ENCODE data around the gene TTN.
"Not testable (repeated sequence)": the region's sequence is repeated elsewhere in the genome, so short reads cannot be mapped to it uniquely, and the experiment has no call there.

TTN gene

DNA sequence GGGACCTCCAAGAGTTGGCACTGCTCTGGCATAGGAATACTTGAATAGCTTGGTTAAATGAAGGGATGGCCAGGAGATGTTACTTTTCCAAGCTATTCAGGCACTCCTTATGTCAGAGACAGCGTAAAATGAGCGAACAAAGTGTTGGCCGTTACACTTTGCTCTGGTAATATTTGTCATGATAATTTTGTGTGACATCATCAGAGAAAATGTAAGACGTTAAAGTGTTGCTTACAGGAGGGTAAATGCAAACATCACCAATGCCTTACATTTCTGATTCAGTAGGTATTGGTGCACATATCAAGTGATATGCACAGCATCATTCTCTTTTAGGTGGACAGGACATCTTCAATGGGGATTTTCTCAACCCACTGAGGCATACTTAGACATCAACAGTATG is 281.0 kb downstream of the TTN start:
- DNase-seq: no peak

DNA sequence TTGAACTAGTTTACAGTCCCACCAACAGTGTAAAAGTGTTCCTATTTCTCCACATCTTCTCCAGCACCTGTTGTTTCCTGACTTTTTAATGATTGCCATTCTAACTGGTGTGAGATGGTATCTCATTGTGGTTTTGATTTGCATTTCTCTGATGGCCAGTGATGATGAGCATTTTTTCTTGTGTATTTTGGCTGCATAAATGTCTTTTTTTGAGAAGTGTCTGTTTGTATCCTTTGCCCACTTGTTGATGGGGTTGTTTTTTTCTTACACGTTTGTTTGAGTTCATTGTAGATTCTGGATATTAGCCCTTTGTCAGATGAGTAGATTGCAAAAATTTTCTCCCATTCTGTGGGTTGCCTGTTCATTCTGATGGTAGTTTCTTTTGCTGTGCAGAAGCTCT is 281.8 kb downstream of the TTN start:
- not testable (repeated sequence) for DNase-seq

DNA sequence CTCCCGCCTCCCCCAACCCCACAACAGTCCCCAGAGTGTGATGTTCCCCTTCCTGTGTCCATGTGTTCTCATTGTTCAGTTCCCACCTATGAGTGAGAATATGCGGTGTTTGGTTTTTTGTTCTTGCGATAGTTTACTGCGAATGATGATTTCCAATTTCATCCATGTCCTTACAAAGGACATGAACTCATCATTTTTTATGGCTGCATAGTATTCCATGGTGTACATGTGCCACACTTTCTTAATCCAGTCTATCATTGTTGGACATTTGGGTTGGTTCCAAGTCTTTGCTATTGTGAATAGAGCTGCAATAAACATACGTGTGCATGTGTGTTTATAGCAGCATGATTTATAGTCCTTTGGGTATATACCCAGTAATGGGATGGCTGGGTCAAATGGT is 282.2 kb downstream of the TTN start:
- not testable (repeated sequence) for DNase-seq

DNA sequence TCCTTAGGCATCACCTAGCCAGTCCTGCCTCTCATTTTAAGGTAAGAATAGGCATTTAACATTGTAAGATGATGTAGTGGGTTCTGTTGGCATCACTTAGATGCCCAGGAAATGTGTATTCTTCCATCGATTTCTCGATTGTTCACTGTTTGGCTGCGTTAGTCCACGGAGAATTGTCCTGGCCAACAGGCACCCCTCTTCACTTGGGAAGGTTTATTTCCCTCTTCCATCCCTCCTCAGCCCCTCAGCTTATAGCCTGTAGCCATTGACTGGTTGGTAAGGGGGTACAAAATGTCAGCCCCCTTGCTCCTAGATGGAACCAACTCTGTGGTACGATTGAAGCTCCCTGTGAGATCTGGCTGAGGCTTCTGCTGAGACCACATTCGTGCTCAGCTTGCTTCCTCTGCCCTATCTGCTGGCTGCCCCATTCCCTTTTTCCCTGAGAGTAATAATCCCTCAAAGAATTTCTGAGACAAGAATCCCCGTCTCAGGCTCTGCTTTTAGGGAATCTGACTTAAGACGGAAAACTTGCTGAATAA is 283.6 kb downstream of the TTN start:
- DNase-seq: no peak

DNA sequence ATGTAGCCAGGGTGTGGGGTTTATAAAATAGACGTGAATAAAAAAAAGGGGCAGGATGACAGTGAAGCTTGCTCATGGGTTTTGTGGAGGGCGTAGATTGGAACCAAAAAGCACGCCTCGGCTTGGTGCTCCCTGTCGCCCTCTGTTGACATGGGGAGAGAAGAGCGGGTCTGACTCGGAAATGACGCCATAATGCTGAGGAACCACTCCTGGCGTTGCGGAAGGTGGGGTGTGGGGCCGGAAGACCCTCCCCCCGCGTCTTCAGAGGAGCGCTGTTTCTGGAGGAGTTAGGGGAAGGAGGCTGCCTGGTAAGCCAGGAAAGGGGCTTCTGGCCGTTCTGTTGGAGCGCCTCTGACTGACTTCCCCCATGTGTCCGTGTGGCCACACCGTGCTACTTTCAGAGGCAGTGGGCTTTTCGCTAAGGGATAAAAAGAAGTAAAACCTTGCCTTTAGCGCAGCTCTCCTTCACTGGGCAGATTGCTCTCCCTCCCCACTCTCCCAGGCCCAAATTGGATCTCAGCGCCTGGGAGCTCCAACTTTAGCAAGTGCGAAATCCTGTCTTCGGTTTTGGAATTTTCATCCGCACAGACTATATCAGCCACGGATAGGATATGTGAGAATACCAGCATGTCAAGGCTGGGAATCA is 284.1 kb downstream of the TTN start:
- peak; percentile 65 for DNase-seq

DNA sequence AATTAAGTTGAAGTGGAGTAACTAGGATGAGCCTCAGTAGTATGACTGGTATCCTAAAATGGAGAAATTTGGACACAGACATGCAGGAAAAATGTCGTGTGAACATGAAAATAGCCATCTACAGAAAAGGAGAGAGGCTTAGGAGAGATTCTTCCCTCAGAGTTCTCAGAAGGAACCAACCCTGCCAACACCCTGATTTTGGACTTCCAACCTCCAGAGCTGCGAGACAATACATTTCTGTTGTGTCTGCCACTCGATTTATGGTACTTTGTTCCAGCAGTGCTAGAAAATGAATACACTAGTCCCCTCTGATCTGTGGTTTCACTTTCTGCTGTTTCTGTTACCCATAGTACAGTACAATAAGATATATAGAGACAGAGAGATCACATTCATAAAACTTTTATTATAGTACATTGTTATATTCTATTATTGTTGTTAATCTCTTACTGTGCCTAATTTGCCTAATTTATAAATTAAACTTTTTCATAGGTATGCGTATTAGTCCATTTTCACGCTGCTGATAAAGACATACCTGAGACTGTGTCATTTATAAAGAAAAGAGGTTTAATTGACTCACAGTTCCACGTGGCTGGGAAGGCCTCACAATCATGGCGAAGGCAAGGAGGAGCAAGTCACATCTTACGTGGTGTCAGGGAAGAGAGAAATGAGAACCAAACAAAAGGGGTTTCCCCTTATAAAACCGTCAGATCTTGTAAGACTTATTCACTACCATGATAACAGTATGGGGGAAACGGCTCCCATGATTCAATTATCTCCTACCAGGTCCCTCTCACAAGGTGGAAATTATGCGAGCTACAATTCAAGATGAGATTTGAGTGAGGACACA is 285.7 kb downstream of the TTN start:
- DNase-seq: no peak

DNA sequence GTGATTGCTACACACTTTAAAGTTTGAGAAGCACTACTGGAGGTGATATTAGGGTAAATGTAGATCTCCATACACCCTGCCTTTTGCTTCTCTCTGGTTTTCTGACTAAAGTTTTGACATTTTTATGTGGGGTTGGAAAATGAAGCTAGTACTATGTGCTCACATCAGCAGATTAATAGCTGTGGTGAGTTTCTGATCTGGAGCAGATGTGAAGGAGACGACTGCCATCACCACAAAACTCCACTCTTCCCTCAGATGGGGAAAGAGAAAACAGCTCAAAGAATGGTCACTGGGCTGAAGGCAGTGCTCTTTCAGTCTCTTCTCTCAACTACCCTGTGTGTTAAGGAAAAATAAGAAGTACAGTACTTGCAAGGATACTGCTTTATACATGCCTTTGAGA is 289.7 kb downstream of the TTN start:
- DNase-seq: no peak

DNA sequence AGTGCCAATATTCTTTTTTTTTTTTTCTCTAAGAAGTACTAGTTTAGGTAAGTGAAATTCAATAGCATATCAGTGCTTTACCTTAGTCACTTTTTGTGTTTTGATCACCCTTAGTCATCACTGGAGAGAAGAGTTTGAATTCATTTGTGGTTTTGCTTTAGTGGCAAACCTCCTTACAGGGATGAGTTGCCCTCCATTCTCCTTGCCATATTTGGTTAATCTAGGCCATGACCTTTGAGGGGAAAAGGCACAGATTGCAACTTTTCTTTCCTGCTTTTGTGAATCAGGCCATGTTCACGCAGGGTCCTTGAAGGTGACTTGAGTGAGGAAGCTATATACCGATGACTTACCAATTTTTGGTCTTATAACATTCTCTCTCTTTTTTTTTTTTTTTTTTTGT is 292.6 kb downstream of the TTN start:
- no peak for DNase-seq

DNA sequence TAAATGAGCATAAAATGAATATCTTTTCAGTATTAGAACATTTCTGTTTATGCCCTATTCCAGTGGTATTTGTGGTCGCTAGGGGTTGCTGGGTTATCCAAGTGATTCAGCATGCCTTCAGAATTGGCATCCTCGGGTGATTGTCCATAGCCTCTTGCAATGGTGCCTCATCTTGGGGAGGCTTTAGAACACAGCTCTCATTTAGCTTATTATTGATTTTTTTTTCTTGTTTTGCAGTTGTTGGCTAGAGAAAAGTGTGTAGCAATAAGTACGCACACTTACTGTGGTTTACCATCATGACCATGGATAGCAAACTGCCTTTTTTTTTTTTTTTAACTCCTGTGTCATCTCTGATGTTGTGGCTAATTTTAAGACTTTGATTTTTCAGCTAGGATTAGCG is 293.3 kb downstream of the TTN start:
- DNase-seq: no peak

DNA sequence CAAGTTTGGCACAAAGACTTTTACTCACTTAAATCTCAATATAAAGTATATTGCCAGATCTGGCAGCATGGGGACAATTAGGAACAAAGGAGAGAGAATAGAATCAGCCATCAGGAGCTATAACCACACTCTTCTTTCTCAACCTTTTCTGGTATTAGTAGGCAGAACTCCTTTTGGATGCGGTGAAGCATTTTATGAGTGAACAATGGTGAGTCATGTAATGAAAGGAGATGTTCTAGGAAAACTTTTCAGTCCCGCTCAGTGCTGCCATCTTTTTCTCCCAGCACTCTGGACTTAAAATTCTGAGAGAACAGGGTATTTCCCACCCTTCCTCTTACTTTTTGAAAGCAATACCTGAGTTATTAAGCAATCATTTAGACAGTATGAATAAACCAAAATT is 294.7 kb downstream of the TTN start:
- no peak for DNase-seq

DNA sequence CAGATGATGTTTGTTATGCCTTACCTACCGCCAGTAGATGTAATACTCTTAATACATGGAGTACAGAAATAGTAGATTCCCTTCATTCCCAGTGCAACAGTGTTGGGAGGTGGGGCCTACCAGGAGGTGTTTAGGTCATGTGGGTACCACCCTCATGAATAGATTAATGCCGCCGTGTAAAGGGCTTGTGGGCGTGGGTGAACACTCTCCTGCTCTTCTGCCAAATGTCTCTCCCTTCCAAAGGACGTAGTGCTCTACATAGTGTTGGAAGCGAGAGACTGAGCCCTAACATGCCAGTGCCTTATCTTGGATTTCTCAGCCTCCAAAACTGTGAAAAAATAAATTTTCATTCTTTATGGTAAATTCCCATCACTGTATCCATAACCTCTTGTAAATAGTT is 296.8 kb downstream of the TTN start:
- no peak for DNase-seq

DNA sequence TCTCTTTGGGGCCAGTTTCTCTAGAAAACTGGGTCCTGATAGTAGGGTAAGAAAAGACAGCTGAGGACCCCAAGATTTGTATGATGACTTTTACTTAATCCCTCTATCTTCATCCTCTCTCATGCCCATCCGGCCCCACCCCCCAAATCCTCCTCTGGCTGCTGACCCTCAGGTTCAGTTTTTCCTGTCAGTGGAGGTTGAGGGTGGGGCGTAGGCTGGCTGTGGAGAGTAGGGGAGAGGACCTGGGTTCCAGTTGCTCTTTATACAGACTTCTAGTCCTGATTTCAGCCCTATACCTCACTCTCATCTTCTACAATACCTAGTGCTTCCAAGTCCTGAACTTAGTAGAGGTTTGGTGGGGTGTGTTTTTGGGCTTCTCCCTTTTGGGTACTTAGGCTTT is 298.6 kb downstream of the TTN start:
- DNase-seq: no peak

DNA sequence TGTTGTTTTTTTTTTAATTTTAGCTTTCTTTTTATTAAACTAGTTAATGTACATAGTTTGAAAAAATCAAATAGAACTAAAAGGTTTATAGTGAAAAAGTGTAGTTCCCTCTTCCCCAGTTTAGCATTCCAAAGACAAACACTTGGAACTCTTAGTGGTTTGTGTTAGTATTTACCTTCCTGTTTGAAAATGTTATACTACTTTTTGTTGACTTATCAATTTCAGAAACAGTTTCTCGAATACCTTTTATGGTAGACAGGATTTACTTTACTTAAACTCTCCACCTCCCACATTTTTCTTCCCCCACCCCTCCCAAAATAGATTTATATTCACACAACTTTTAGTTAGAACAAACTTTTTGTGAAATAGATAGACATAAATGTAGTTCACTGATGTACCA is 300.3 kb downstream of the TTN start:
- no peak for DNase-seq

DNA sequence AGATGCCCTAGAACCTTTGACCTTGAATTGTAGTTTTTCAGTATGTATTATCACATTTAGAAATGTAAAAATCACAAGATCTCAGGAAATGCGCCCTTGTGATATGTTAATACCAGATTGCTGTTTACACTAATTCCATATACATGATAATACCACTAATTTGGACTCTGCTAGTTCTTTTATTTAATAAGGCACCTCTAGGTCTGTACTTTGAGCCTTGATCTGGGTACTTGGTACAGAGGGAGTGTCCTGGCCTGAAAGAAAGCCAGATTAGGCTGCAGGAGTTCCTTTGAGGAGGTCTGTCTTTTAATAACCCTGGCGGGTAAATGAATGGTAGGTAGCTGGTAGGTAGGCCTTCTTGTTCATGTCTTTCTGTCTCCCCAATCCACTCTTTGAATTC is 300.7 kb downstream of the TTN start:
- DNase-seq: no peak

DNA sequence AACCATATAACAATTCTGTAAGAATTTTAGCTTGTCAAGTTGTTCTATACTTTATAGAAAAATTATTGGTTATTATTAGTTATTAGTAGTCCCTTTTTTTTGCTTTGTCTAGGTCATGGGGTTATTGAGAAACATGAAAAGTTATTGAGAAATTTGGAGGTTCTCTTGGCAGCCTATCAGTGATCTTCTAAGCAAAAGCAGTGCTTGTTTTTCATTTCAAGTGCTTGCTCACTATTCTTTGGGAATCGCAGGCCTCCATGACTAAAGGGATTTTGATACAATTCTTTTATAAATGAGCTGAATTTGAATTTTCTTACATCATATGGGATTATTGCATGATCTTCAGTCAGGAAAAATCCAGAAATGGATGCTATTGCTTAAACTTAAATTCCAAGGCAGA is 301.1 kb downstream of the TTN start:
- DNase-seq: no peak

DNA sequence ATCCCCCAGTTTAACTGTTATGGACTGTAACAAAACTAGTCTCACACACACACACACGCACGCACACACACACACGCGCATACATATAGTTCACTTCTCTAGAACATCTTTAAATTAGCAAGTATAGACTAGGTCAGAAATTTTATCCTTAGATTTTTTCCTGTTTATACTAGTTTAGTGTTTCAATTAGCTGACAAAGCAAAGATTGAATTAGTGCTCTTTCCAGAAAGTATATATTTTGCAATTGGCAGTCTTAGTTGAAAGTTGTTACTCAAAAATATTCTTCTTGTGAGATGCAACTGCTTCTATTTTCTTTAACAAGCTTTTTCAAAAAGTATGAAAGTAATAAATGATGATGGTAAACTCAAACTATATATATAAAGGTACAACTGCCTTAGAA is 304.5 kb downstream of the TTN start:
- DNase-seq: no peak

DNA sequence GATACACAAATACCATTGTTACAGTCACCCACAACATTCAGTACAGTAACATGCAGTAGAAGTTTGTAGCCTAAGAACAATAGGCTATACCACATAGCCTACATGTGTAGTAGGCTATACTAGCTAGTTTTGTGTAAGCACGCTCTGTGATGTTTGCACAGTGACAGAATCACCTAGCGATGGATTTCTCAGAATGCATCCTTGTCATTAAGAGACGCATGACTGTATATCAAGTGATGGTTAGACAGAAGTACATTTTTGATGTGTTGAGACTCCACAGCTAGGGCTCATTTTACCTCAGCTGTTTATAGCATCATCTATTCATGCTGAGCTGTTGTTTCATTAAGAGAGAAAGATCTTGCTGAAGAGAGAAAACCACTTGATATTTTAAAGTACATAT is 307.6 kb downstream of the TTN start:
- no peak for DNase-seq

DNA sequence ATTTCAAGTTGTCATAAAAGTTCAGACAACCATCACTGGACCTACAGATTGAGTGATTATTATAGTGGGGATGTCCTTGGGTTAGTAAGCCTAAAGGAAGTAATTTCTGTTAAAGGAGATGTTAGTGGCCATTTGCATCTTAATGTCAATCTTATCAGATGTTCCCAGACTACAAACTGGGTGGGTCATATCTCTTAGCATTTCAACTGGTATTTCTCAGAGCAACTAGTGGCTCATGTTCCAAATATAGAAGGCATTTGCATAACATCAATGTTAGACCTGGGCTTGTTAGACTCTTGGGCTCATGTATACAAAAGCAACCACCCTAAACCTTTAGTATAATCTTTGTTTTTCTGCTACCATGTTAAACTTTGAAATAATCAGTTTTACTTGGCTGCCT is 309.1 kb downstream of the TTN start:
- DNase-seq: no peak

DNA sequence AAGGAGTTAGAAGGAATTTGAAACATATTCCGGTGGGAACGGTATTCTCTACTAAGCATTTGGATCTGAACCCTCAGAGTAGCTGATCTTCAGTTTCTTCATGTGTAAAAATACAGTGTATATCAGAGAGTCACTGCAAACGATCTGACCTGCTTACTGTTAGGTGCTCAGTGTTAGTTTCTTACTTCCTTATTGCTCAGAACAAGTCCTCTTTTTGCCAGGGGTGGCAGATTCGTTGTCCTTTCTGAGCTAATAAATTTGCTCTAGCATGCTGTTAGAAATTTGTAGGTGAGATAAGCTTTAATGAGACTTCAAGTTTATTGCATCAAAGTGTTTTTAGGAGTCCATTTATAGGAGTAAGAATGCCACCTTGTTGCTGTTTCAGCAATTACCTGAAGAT is 311.2 kb downstream of the TTN start:
- DNase-seq: no peak

DNA sequence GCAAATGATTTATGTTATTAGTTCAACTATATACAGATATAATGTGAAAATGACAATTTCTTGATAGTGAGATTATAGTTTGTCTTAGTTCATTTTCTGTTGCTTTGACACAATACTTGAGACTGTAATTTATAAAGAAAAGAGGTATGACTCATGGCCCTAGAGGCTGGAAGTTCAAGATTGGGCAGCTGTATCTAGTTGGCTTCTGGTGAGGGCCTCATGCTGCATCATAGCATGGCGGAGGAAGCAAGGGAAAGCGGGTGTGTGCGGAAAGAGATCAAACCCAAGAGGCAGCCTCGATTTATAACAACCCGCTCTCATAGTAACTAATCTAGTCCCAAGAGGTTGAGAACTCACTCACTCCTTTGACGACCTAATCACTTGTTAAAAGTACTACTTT is 315.6 kb downstream of the TTN start:
- no peak for DNase-seq

DNA sequence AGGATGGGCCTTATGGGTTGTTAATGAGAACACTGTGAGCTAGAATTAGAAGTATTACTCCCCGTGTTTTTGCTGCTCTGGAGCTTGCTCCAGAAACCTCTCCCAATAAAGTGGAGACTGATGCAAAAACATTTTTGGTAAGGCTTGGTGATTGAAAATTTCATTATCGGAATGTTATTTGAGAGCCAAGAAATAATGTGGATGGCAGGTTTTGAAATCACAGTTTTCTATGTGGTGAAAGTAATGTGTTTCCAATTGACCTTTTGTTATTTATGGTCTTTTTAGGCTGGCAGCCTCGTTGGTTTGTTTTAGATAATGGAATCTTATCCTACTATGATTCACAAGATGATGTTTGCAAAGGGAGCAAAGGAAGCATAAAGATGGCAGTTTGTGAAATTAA is 321.9 kb downstream of the TTN start:
- no peak for DNase-seq

DNA sequence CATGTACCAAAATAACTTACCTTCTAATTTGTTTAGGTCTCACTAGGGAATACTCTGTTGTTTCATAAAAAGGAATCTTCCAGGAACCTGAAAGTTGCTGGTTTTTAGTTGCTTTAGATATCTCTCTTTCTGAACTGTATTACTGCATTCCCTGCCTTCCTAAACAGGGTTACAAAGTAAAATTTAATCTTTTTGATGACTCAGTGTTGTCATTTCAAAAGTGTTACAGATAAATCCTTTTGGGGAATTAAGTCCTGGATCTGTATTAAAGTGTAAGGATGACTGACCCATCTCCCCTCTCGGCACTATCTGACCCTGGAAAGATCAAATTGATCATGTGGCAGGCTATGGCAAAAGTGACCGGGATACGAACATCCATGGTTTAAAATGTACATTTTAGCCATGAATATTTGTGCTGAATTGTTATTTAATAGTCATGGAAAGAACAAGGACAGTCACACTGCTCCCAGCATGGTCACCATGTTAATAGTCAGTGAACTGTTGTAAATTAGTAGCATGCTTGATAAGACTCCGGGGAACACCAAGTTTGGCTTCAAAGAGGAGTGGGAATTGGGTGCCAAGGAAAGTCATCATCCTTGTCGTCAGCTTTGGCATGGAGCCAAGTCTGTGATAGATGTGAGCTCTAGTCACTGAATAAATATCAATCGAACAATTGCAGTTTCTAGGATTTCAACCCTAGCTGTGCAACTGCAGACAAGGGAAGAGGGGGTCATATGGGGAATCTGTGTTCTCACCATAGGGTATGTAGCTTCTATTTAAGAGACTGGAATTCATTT is 322.8 kb downstream of the TTN start:
- DNase-seq: no peak

DNA sequence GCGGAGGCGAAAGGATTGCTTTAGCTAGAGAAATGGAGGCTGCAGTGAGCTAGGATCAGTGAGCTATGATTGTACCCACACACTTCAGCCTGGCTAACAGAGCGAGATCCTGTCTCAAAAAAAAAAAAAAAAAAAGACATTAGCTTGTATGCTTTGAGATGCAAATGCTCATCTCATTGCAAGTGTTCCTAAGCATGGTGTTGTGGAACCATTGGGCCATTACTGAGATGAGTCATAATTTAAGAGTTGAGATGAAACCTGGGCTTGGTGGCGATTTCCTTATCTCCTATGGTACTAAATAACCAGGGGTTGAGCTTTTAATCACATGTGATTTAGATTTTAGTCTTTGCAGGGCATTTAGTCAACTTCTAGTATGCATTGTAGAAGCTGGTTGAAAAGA is 324.8 kb downstream of the TTN start:
- no peak for DNase-seq

Data from RPMI8226 (cell line).